SK-N-SH treated with all-trans-retinoic acid at 6 μM for 48 hours (cell line): ENCODE results near the gene MT1B.

Source experiments
- ARNTL ChIP-seq: fragments of 450-650 bp; formaldehyde crosslinking; IDR thresholded peaks from 2 replicates; pipeline ENCODE4 v1.5.0; 2020; ENCODE audit warnings: low read depth, mild to moderate bottlenecking, moderate library complexity, borderline replicate concordance
- ZFP3 ChIP-seq: fragments of 250-450 bp; sonication (Bioruptor Pico); IDR thresholded peaks from 2 replicates; pipeline ENCODE4 v1.5.0; 2020; ENCODE audit warnings: mild to moderate bottlenecking, moderate library complexity
- ZFP30 ChIP-seq: fragments of 450-650 bp; formaldehyde crosslinking; IDR thresholded peaks from 2 replicates; pipeline ENCODE4 v1.5.0; 2022; ENCODE audit warnings: mild to moderate bottlenecking, moderate library complexity
- TF ChIP-seq, protein P1 (sequence below): fragments of 250-450 bp; sonication (Bioruptor Pico); IDR thresholded peaks from 2 replicates; pipeline ENCODE4 v1.8.0; 2020; ENCODE audit warnings: mild to moderate bottlenecking, moderate library complexity, borderline replicate concordance

DNA sequence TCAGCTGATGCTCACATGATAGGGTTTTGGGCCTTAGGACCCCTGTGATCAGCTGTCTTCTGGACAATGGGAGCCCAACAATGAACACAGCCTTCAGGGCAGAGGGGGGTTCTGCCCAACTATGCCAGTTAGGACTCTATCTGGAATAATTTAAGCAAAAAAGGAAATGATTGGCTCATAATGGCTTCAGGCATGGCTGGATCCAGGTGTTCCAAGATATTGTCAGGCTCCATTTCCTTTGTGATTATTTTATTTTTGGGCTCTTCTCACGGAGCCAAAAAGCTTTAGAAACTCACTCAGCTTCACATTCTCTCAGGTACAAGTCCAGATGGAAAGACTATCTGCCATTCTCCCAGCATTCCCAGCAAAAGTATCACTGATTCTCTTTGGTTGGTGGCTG is 46.2 kb upstream of the MT1B start:
- TF ChIP-seq ARNTL (CRISPR knock-in tag) (no peak), ZFP3 (CRISPR knock-in tag) (no peak), ZFP30 (CRISPR knock-in tag) (no peak)
- TF ChIP-seq, protein P1, sequence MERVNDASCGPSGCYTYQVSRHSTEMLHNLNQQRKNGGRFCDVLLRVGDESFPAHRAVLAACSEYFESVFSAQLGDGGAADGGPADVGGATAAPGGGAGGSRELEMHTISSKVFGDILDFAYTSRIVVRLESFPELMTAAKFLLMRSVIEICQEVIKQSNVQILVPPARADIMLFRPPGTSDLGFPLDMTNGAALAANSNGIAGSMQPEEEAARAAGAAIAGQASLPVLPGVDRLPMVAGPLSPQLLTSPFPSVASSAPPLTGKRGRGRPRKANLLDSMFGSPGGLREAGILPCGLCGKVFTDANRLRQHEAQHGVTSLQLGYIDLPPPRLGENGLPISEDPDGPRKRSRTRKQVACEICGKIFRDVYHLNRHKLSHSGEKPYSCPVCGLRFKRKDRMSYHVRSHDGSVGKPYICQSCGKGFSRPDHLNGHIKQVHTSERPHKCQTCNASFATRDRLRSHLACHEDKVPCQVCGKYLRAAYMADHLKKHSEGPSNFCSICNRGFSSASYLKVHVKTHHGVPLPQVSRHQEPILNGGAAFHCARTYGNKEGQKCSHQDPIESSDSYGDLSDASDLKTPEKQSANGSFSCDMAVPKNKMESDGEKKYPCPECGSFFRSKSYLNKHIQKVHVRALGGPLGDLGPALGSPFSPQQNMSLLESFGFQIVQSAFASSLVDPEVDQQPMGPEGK (CRISPR knock-in tag) = no peak
